HG02885 (cell line): ENCODE results near the gene CYB5A.

Source experiments
- ATAC-seq: cut with Tn5 transposase; IDR thresholded peaks from one replicate; pipeline ENCODE4 v1.9.1; 2021; ENCODE audit warnings: mild to moderate bottlenecking; ENCODE audit not compliant: unreplicated experiment, poor library complexity

Gene CYB5A

GRCh38 chr18:74225193-74225840, 66.4 kb downstream of the CYB5A start:
- no peak for ATAC-seq

DNA sequence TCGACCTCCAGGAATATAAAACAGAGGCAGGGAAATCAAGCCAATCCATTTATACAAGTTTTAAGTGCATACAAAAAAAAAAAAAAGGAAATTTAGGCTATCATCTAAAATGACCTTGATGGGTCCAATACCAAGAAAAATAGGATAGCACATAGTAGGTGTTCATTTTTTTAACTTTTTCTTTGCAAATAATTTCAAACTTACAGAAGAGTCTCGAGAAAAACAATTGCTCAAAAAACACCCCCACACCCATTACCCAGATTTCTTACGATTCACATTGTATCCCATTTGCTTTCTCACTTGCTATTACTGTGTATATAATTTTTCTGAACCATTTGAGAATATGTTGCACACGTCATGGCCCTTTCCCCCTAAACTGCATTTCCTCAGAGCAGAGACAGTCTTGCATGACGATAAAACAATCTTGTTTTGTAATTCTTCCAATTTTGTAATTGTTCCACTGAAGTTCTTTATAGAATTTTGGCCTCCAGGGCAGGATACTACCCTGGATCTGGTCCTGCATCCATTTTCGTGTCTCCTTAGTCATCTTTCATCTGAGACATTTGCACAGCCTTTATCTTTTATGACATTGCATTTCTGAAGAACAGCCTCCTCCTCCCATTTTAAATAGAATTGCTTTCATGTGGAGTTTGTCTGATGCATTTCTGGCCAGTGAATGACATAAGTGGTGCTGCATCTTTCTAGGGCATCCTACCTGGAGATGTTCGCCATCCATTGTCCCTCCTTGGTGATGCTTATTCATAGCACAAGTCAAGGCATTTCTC, 68.9 kb downstream of the CYB5A start:
- no peak for ATAC-seq

DNA sequence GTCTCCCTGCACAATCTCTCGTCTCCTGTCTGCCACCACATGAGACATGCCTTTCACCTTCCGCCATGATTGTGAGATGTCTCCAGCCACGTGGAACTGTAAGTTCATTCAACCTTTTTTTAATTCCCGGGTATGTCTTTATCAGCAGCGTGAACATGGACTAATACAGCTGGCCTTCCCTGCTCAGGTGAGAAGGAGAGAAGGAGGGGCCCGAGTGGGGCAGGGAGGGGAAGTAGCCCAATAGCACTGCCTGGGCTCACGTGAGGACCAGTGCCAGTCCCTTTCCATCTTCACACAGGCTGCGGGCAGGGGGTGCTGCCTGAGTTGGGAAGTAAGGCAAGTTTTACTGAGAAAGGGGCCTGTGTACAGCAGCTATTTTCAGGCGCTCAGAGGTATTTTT, 70.7 kb downstream of the CYB5A start:
- no peak for ATAC-seq

DNA sequence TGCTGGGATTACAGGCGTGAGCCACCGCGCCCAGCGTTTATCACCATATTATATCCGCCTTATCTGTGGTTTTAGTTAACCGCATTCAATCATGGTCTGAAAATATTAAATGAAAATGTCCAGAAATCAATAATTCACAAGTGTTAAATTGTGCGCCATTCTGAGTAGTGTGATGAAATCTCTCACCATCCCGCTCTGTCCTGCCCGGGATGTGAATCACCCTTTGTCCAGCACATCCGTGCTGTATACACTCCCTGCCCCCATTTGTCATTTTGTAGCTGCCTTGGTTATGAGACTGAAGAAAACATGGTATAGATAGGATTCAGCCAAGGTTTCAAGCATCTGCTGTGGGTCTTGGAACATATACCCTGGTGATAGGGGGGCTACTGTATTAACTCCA, 72.7 kb downstream of the CYB5A start:
- no peak for ATAC-seq

GRCh38 chr18:74217476-74218143, 74.2 kb downstream of the CYB5A start:
- no peak for ATAC-seq

DNA sequence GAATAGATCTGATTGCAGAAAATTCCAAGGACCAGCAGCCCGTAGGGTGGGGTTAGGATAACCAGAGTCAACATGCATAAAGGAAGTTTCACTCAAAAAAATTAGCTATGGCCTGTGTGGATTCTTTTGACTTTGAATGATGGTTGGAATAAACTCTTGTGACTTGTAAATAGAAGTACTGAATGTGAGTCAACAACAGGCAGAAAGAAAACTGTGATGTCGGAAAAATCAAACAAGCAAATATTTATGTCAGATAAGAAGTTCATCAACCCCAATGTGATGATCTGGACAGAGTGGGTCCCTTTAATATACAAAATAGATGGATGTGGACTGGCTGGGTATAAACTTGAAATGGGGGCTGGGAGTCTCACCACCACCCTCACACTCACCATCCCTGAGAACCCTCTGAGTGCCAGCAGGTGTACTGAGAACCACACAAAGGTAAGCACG, 75.1 kb downstream of the CYB5A start:
- ATAC-seq, result no peak

GRCh38 chr18:74215863-74216262, 75.9 kb downstream of the CYB5A start:
- no peak for ATAC-seq

GRCh38 chr18:74213429-74213828, 78.3 kb downstream of the CYB5A start:
- ATAC-seq, result no peak

- no peak for ATAC-seq
These were observed 87.1 kb downstream of the CYB5A start for GRCh38 chr18:74204526-74205152.

DNA sequence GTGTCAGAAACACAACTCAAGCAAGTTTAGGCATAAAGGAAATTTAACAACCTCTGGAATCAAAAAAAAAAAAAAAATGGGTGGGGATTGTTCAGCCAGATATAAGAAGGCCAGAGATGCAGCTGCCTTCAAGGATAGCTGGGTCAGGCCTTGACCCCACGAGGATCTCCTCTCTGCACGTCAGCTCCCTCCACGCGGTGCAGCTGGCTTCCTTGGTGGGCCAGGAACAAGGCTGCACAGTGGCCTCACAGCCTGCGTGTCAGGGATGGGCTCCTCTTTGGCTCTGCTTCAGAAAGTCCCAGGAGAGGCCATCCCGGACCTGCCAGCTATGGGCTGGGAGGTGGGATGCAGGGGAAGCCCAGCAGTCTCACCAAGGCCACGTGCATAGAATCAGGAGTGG, 88.0 kb downstream of the CYB5A start:
- no peak for ATAC-seq
